T-helper 2 cell (primary cell): ENCODE data around the gene HMOX2.

Experiments used
- DNase-seq, 5 experiments: peaks; one replicate each; pipeline versions ENCODE4 v3.0.0 to v3.0.0-alpha.2; 2012 to 2022
- total RNA-seq, 2 donors: gene quantifications; one replicate each; lab custom pipeline; 2026; lab: John Stamatoyannopoulos, UW

HMOX2 gene
- total RNA-seq: 45.5 to 53.9 reads per million in 2 donors

GRCh38 chr16:4475880-4476788, at the start of gene HMOX2:
TSS of gene HMOX2 (plus strand) at chr16:4476398. CDS start at chr16:4505525, 29,127 bp downstream.
- peak; percentile 84 to 95 (median 88) for DNase-seq

- DNase-seq: no peak
Measured at GRCh38 chr16:4426722-4427372, 49.4 kb upstream of the HMOX2 start.

- no peak for DNase-seq
Measured at GRCh38 chr16:4428500-4428899, 47.7 kb upstream of the HMOX2 start.

- DNase-seq: no peak
Measured at GRCh38 chr16:4431023-4431422, 45.2 kb upstream of the HMOX2 start.

GRCh38 chr16:4433228-4433627, 43.0 kb upstream of the HMOX2 start:
- DNase-seq: no peak

- DNase-seq: no peak
Measured at GRCh38 chr16:4433914-4434787, 42.0 kb upstream of the HMOX2 start.

- no peak for DNase-seq
Measured at GRCh38 chr16:4435337-4436067, 40.7 kb upstream of the HMOX2 start.

- DNase-seq: no peak
Measured at GRCh38 chr16:4437366-4437765, 38.8 kb upstream of the HMOX2 start.

GRCh38 chr16:4442371-4442770, 33.8 kb upstream of the HMOX2 start:
- DNase-seq: no peak

- no peak for DNase-seq
Measured at GRCh38 chr16:4443271-4443670, 32.9 kb upstream of the HMOX2 start.

- DNase-seq: no peak
Measured at GRCh38 chr16:4443986-4444385, 32.2 kb upstream of the HMOX2 start.

- no peak for DNase-seq
Measured at GRCh38 chr16:4450430-4450829, 25.8 kb upstream of the HMOX2 start.

GRCh38 chr16:4450931-4451519, 25.2 kb upstream of the HMOX2 start:
- DNase-seq: no peak

GRCh38 chr16:4452674-4453073, 23.5 kb upstream of the HMOX2 start:
- no peak for DNase-seq

- DNase-seq: no peak
Measured at GRCh38 chr16:4454623-4455022, 21.6 kb upstream of the HMOX2 start.

GRCh38 chr16:4455081-4455480, 21.1 kb upstream of the HMOX2 start:
- no peak for DNase-seq

- DNase-seq: no peak
Measured at GRCh38 chr16:4455951-4456350, 20.2 kb upstream of the HMOX2 start.

GRCh38 chr16:4460936-4461249, 15.3 kb upstream of the HMOX2 start:
- no peak for DNase-seq

GRCh38 chr16:4461250-4462085, 14.7 kb upstream of the HMOX2 start:
- DNase-seq: peak in 1 of 5 experiments; percentile 22

GRCh38 chr16:4463522-4464163, 12.6 kb upstream of the HMOX2 start:
- no peak for DNase-seq
